Measurements from ENCODE around the gene CENPW. TPM values are rescaled to one million over a fixed set of nuclear protein-coding genes. Genes with fewer than 3 reads are reported as not detected.

The CENPW gene
- total RNA-seq, result 1.1 and 4.0 TPM in 2 replicates

GRCh38 chr6:126339796-126340609, at the start of gene CENPW:
TSS of gene CENPW (plus strand) at chr6:126340115. CDS start at chr6:126340274, 159 bp downstream.
- no peak for FAIRE-seq
- DNase-seq (ENCODE audit: low read depth), result peak; percentile 83

DNA sequence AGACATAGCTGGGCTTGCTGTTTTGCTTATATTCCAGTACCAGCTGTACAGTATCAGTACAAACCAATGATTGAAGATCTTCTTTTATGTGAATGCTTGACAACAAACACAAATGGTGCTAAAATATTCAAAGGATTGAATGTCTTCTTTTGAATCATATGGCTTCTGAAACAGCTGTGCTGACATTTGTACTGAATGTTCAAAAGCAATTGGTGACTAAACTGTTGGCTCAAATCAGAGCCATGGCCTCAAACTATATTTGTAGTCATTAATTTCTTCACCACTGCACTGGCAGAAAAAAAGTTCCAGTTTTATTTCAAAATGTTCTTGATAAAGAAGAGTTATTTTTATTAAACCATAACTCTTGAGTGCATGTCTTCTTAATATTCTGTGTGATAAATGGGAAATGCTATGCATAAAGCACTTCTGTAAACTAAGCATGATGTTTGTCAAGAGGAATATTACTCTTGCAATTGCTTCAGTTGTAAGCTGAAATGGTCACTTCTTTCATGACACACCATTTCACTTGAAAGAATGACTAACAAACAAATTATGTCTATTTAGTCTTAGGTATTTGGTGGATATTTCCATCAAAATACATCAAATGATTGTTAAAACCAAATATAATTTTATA, 45.9 kb upstream of the CENPW start:
- H3K4me3 ChIP-seq (ENCODE audit: low read depth, low read length), result no peak overlapping the region
- DNase-seq (ENCODE audit: low read depth) (no peak), FAIRE-seq (no peak)
- H3K27me3 ChIP-seq (ENCODE audit: control insufficient read depth, insufficient read depth, low read length), result peaks cover 2% of the 10 kb centered on the region
- TF ChIP-seq, protein P1, sequence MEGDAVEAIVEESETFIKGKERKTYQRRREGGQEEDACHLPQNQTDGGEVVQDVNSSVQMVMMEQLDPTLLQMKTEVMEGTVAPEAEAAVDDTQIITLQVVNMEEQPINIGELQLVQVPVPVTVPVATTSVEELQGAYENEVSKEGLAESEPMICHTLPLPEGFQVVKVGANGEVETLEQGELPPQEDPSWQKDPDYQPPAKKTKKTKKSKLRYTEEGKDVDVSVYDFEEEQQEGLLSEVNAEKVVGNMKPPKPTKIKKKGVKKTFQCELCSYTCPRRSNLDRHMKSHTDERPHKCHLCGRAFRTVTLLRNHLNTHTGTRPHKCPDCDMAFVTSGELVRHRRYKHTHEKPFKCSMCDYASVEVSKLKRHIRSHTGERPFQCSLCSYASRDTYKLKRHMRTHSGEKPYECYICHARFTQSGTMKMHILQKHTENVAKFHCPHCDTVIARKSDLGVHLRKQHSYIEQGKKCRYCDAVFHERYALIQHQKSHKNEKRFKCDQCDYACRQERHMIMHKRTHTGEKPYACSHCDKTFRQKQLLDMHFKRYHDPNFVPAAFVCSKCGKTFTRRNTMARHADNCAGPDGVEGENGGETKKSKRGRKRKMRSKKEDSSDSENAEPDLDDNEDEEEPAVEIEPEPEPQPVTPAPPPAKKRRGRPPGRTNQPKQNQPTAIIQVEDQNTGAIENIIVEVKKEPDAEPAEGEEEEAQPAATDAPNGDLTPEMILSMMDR (IDR thresholded peaks at IDR 0.05; ENCODE audit: insufficient read depth, low read length, severe bottlenecking), result no peak
- no peaks in the 10 kb centered on the region for H3K36me3 ChIP-seq (ENCODE audit: control insufficient read depth, insufficient read depth, low read length)

More at GRCh38 chr6:126339796-126340609, at the start of gene CENPW:
- Histone ChIP-seq H3K36me3 (ENCODE audit: control insufficient read depth, insufficient read depth, low read length) (no peaks in the 10 kb centered on the region), H3K27me3 (ENCODE audit: control insufficient read depth, insufficient read depth, low read length) (no peaks in the 10 kb centered on the region), H3K4me3 (ENCODE audit: low read depth, low read length) (peak within 1 kb of the TSS; percentile 57)
- TF ChIP-seq, protein P1 (IDR thresholded peaks at IDR 0.05; ENCODE audit: insufficient read depth, low read length, severe bottlenecking), result no peak

- DNase-seq (ENCODE audit: low read depth) (no peak), FAIRE-seq (no peak)
- Histone ChIP-seq H3K36me3 (ENCODE audit: control insufficient read depth, insufficient read depth, low read length) (no peaks in the 10 kb centered on the region), H3K27me3 (ENCODE audit: control insufficient read depth, insufficient read depth, low read length) (peaks cover 2% of the 10 kb centered on the region), H3K4me3 (ENCODE audit: low read depth, low read length) (no peak overlapping the region)
- TF ChIP-seq, protein P1 (IDR thresholded peaks at IDR 0.05; ENCODE audit: insufficient read depth, low read length, severe bottlenecking), result no peak
These were observed 39.8 kb upstream of the CENPW start for GRCh38 chr6:126300126-126300525.

- H3K36me3 ChIP-seq (ENCODE audit: control insufficient read depth, insufficient read depth, low read length), result no peaks in the 10 kb centered on the region
- FAIRE-seq (no peak), DNase-seq (ENCODE audit: low read depth) (no peak)
- H3K27me3 ChIP-seq (ENCODE audit: control insufficient read depth, insufficient read depth, low read length), result peaks cover 2% of the 10 kb centered on the region
- H3K4me3 ChIP-seq (ENCODE audit: low read depth, low read length), result no peak overlapping the region
- TF ChIP-seq, protein P1 (IDR thresholded peaks at IDR 0.05; ENCODE audit: insufficient read depth, low read length, severe bottlenecking), result no peak
These were observed 39.2 kb upstream of the CENPW start for GRCh38 chr6:126300735-126301134.

GRCh38 chr6:126302191-126302590, 37.7 kb upstream of the CENPW start:
- TF ChIP-seq, protein P1 (IDR thresholded peaks at IDR 0.05; ENCODE audit: insufficient read depth, low read length, severe bottlenecking), result no peak
- no peak for FAIRE-seq
- H3K36me3 ChIP-seq (ENCODE audit: control insufficient read depth, insufficient read depth, low read length), result no peaks in the 10 kb centered on the region
- no peaks in the 10 kb centered on the region for H3K27me3 ChIP-seq (ENCODE audit: control insufficient read depth, insufficient read depth, low read length)
- H3K4me3 ChIP-seq (ENCODE audit: low read depth, low read length), result no peak overlapping the region
- peak; percentile 57 for DNase-seq (ENCODE audit: low read depth)
